ENCODE results near the gene UMPS.
"Not testable (repeated sequence)": the region's sequence is repeated elsewhere in the genome, so short reads cannot be mapped to it uniquely, and the experiment has no call there.

UMPS gene

DNA sequence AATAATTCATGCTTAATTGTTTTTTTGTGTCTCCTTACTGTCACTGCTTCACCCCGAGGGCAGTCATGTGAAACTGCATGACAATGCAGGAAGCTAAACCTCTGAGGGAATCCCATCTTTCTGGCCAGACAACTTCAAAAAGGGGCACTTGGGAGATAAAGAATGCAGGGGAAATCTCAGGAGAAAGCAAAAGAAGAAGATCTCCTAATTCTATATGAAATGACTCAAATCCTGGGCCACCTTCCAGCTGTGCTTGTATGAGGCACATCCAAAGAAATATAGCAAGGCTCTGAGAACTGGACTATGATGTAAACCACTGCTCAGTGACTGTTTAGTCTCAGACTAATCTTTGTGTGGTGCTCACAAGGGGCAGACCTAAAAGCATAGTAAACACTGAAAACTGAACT, 22.6 kb upstream of the UMPS start:
- no peak for DNase-seq

DNA sequence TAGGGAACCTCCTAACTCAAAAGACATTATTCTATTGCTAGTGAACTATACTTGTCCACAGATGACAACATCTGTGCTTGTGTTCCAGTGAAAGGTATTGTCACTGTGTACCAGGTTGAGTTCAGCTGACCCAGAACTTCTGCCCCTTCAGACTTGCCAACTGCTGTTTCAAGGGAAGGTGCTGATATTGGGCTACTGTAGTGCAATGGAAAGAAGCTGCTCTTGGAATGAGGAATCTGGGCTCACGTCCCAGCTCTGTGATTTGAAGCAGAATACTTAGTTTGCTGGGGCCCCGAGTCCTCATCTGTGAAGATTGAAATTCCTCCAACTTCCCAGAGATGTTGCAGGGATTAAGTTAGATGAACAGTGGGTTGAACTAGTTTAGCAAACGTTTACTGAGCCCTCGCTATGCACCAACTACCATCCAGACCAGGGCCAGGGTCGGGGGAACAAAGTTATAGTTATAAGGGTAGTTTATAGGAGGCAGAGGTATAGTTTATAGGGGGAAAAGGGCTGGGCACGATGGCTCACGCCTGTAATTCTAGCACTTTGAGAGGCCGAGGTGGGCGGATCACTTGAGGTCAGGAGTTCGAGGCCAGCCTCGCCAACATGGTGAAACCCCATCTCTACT, 15.9 kb upstream of the UMPS start:
- no peak for DNase-seq

DNA sequence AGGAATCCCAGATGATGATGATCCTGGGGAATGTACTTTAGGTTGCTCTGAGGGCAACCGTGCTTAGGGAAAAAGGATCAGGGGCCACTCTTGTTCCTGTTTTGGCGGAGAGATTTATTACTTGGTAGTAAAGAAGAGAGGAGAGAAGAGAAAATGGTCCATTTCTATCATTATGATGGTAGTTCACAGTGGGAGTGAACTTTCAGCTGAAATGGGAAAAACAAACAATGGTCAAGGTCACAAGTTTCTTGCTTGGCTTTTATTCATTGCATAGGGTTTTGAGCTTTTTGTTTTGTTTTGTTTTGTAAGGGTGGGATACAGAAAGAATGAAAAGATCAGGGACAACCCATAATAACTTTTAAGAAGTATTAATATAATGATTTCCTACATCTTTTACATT, 7.7 kb upstream of the UMPS start:
- no peak for DNase-seq

DNA sequence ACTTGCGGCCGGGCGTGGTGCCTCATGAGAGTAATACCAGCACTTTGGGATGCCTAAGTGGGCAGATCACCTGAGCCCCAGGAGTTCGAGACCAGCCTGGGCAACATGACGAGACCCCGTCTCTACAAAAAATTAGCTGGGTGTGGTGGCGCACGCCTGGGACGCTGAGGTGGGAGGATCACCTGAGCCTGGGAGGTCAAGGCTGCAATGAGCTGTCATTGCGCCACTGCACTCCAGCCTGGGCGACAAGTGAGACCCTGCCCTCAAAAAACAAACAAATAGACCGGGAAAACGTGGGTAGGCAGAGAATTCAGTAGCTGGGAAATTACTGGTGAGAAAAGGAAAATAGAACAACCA, 667 bp downstream of the UMPS start:
- peak; percentile 61 for DNase-seq

DNA sequence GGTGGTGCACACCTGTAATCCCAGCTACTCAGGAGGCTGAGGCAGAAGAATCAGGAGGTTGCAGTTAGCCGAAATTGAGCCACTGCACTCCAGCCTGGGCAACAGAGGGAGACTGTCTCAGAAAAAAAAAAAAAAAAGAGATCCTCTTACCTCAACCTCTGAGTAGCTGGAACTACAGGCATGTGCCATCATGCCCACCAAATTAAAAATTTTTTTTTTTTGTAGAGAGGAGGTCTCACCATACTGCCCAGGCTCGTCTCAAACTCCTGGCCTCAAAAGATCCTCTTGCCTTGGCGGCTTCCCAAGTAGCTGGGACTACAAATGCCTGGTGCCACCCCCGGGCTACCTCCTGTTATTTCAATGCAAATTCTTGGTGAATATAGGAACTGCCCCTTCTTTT, 1.5 kb downstream of the UMPS start:
- DNase-seq: no peak

DNA sequence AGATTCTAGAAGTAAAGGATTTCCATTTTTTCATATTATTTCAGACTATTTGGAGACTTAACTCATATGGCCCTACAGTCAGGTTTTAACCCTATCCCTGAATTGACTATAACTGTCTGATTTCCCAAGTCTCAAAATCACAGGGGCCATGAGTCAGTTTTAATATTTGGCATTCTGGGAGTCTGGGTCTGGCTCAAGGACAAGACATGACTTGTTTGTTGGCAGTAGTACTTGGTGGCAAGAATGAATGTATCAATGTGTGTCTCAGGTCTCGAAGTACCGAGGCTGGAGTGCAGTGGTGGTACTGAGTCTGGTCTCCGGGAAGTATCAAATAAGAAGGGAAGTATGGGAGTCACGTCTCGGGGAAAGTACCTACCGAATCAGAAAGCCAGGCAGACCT, 10.8 kb downstream of the UMPS start:
- DNase-seq: no peak

DNA sequence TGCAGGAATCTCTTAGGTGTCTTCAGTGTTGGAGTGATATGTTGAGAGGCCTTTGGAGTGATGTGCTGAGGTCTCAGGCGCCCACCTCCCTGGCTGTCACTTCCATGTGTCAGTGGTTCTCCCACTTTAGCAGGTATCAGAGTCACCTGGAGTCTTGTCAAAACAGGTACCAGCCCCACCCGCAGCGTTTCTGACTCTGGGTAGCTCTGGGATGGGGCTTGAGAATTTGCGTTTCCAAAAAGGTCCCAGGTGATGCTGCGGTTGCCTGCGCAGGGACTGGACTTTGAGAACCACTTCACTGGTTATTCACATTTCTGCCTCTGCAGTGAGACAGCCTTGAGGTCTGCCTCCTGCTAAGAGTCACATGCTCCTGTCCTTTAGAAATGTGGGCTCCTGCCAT, 15.5 kb downstream of the UMPS start:
- no peak for DNase-seq

DNA sequence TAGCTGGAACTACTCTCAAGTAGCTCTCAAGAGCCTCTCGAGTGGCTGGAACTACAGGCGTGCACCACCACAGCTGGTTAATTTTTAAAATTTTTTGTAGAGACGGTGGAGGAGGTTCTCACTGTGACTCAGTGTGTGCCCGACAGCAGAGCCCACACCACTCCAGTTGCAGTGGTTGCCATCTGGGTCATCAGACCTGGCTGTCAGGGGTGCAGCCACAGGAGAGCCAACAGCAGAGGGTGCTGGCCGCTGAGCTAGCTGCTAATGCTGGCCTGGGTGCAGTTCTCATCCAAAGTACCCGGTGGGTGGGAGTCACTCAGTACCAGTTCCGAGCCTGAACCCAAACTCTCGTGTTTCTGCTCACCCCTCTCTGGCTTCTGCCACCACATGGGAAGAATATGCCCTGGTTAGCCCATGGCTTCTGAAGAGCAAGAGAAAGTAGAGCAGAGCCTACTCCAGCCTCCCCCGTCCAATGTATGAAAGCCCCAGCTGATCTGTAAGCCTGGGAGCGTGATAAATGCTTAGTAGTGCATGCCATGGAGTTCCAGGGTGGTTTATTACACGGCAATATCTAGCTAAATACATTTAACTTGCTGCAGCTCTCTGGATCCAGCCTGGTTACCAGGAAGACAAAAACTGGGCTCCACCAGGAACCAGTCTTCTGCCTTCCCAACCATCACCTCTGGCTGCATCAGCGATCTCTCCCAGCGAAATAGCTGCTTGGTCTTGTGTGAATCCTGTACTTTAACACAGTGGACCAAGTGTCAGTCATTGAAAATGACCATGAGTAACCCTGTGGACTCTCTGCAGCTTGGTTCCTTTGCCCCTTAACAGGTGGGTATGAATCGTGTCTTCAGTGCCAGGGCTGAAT, 17.1 kb downstream of the UMPS start:
- DNase-seq: no peak

DNA sequence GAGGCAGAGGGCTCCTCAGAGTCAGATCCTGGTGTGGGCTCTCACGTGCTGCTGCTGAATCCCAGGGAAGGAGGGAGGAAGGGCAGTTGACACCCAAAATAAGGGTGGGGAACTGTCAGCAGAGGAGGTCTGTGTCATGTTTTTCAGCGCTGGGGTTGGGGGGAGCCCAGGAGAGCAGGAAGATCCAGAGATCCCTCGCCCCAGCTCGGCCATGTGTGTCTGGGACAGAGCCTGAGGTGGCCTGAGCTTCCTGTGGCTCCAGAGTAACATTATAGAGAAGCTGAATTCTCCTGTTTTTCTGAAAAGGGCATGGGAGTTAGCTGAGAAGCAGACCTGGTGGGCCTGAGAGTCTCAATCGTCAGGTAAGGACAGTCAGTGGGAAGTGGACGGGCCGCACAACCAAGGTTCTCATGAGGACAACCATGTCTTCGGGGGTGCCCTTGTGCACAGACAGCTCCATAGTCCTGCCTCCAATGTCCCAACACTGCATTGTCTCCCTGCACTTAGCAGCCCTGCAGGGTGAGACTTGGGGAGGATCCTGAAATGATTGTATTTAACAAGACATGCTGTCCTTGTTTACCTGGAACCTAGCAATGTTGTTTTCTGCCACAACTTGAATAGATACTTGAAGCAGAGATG, 18.4 kb downstream of the UMPS start:
- DNase-seq: no peak

DNA sequence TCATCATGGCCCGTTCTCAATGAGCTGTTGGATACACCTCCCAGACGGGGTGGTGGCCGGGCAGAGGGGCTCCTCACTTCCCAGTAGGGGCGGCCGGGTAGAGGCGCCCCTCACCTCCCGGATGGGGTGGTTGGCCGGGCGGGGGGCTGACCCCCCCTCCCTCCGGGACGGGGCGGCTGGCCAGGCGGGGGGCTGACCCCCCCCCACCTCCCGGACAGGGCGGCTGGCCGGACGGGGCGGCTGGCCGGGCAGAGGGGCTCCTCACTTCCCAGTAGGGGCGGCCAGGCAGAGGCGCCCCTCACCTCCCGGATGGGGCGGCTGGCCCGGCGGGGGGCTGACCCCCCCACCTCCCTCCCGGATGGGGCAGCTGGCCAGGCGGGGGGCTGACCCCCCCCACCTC, 19.6 kb downstream of the UMPS start:
- DNase-seq: not testable (repeated sequence)

DNA sequence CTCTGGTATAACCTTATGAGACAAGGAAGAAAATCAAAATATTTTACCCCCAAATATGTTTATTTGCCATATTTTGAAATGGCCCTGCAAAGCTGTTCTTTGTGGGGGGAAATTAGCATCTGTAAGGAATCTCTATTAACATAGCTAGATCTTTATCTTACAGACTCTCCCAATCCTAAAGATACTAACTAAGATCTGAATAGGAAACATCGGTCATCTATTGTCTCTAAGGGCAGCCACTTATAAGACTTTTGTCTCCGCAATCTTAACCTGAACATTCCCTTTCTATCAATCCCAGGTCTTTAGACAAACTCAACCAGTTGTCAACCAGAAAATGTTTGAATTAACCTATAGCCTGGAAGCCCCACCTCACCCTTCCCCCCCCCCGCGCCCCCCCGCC, 21.2 kb downstream of the UMPS start:
- DNase-seq: no peak

DNA sequence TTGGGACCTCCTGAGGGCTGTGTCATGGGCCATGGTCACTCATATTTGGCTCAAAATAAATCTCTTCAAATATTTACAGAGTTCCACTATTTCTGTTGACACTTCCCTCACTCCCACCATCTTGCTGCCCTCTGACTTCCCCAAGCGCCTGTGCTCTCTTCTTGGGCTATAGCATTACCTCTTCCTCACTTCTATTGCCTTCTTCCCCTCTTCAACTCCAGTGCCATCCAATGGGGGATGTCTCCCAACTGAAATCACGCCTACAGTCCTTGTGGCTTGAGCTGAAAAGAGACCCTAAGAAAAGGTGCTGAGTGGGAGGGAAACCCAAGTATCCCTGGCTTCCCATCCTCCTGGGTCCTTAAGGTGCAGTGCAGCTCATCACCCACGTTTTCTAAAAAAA, 21.8 kb downstream of the UMPS start:
- no peak for DNase-seq

DNA sequence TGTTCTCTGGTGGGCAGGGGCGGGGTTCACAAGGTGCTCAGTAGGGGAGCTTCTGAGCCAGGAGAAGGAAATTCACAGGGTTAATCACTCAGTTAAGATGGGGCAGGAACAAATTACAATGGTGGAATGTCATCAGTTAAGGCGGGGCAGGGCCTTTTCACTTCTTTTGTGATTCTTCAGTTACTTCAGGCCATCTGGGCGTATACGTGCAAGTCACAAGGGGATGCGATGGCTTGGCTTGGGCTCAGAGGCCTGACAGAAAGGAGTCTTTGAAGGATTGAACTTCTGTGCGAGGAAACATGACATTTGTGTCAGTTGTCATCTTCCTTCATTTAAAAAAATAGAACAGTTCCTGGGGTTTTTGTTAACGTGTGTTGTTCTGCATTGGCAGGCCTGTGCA, 27.7 kb downstream of the UMPS start:
- not testable (repeated sequence) for DNase-seq

DNA sequence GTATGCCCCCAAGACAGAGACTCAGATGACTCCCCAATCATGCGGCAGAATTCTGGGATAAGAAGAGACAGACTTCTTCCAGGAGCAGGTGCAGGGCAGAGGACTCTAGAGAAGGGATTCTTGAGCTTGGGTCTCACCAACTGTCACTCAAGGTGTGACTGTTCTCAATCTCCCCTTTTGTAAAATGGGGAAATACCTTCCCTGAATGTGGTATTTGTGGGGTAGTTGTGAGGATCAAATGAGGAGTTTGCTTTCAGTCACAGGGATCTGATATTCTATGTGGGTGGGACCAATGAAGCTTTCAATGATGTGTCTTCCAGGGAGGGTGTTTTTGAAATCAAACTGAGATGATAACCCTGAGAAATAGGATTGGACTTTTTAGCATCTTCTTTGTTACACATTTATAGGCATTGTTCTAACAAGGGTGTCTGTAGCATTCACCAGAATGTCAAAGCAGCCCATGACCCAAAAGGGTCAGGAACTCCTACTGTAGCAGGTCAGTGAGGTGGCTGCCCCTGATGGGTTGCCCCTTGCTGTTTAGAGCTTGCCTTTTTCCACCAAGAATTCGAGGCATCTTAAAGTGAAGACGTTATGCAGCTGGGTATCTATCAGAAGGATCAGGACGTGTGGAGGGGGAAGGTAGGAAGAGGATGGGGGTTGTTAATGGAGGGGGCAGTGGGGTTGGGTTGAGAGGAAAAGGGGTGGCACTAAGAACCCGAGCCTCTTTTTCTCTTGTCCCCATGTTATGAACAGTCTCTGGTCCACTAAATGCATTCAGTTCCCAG, 28.8 kb downstream of the UMPS start:
- no peak for DNase-seq

DNA sequence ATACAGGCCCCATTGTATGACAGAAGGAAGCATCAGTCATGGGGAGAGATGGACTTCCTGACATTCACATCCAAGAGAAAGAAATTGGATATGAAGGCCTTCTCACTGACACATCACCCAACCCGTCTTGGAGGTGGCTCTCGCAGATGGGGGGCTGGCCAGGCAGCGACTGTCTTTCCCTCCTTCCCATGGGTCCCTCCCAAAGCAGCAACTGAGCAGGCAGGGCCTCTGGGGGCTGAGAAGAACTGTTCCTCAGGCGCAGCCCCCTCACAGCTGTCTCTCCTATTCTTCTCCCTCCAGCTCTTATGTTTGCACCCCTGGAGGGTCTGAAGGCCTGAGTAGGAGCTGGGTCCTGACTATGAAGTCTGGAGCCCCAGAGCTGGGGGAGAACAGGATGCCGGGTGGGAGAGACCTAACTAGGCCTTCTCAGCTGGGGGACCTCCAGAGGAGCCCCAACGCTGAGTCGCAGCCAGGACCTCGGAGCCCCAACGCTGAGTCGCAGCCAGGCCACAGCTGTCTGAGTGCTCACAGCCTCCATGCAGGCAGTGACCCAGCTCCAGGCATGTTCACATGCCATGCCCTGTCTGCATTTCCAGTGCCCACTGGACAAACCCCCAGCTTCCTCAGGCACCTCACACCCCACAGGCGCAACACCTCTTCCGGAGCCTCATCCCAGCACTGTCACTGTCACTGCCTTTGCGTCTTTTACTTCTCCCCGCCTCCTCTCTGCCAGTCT, 29.6 kb downstream of the UMPS start:
- DNase-seq: no peak

DNA sequence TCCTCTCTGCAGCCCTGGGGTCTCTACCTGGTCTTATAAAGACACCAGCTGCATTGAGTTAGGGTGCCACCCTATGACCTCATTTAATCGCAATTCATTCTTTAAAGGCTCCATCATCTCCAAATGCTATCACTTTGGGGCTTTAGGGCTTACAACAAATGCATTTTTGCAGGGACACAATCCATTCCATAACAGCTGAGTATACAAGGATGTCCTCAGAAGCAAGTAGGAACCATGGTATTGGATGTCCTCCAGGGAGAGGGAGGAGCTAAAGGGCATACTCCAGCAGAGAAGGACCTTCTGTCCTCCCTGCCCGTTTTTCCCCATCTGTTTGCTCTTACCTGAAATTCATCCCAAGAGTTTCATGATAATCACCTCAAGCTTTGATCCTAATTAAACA, 30.3 kb downstream of the UMPS start:
- no peak for DNase-seq

DNA sequence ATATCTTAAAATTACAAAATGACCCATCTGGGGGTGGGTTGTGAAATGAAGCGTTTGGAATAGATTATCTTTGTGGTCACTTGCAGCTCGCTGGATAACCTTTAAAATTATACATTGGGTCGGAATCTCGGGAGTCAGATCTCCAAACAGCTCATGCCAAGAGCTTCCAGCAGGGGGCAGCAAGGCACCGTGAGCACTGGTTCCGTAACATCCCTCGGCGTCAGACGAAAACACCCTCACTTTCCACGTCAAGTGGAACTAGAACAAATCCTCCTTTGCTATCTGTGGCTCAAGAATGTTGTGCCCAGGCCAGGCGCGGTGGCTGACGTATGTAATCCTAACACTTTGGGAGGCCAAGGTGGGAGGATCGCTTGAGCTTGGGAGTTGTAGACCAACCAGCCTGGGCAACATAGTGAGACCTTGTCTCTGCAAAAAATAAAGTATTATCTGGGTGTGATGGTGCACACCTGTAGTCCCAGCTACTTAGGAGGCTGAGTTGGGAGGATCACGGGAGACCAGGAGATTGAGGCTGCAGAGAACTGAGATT, 31.1 kb downstream of the UMPS start:
- peak; percentile 92 for DNase-seq

DNA sequence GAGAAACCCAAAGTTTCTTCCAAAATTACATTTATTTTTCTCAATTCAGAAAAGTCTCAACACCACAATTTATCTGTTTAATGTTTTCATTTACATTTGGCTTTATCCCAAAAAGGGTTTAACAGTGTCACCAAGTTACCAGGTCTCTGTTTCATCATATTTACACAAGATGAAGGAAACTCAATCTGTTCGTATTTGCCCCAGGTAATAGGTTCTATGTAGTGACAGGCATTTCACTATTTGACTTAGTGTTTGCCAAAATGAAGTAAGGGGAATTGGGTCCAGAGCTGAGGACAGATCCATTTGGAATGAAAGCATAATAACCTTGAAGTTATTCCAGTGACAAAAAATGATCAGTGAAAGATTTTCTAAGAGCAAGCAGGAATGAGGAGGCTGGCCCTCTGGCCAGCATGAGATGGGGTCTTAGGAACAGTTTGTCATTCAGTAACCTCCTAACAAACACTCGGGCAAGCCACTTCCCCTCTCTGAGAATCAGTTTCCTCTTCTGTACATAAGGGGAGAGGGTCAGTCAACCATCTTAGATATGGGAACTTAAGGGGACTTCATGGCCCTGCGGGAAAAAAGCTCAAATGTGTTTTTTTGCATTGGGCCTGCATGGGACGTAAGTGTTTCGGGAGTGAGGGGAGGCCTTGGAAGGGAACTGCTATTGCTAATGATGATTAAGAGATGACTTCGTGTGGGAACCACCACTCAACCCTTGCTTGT, 31.8 kb downstream of the UMPS start:
- no peak for DNase-seq

DNA sequence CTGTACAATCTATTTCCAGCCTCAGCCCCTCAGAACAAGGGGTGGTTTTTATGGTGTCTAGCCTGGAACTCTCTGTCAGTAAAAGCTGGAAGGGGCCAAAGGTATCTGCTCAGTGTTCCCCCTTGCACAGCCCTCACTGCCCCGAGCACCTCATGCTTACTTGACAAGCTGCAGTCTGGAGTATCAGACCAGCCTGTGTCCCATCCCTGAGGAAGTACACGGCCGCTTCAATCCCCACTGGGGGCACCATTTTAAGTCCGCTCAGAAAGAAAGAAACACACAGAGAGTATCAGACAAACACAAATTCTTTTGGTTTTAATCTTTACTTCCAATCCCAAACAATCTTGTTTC, 32.4 kb downstream of the UMPS start:
- DNase-seq: no peak

DNA sequence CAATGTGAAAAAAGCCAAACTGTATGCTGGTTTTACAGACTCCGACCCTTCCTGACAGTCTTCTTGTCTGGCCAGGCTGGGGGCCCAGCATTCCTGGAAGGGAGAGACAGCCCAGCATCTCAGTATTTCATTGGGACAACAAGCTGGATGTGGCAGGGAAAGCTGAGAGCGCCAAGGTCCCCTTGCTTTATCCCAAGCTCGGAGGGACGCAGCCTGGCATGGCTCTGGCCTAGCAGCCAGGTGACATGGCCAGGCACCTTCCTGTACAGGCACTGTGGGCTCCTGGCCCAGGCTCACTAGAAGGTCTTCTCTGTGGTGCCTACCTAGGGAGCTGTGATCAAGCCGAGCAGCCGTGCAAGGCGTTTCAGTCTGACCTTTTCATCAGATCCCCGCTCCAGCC, 33.0 kb downstream of the UMPS start:
- DNase-seq: no peak

DNA sequence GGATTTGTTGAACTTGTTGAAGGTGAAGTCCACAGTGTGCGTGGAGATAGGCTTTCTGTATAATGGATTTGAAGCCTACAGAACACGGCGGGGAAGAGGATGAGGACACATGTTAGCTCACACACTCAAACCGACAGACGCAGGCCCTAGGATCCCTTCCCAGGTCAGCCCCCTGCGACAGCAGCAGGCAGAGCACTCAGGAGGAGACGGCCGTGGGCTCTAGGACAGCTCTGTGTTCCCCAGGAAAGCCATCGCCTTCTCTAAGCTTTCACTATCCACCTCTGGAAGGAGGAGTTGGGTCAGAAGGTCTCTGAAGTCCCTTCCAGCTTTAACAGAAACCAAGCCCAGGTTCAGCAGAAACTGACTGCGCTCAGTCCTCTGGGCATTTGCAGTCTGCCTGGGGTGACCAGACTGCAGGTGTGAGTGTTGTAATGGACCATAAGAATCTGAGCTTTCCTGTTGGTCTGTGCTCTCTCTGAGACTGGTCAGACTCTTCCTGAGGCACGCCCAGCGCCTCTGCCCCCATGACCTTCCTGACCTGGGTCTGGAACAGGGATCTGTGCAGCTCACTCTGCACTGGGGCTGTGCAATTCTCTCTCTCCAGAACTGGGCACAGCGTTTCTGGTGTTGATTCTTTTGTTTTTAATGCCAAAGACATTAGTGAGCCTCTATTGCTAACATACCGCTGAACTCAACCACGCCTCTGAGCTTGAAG, 33.5 kb downstream of the UMPS start:
- no peak for DNase-seq
